MCF 10A (cell line): ENCODE results near the gene DNAJA2. TPM values are rescaled to one million over a fixed set of nuclear protein-coding genes. Genes with fewer than 3 reads are reported as not detected.
"Not testable (repeated sequence)": the region's sequence is repeated elsewhere in the genome, so short reads cannot be mapped to it uniquely, and the experiment has no call there.

Source experiments
- BruUV-seq: library from RNA; stranded (reverse); fragments of 400-500 nt; replicated peaks from 2 replicates; lab custom pipeline; 2021; lab: Mats Ljungman, UMichigan
- CTCF ChIA-PET: fragments of 300-600 bp; sonication (Branson Sonifier 250); formaldehyde crosslinking; extraction: SDS; loops from one replicate; lab custom pipeline; 2021; ENCODE audit warnings: antibody characterized with exemption, inconsistent platforms; lab: Yijun Ruan, JAX
- POLR2A ChIA-PET: fragments of 300-600, 350-650 bp; sonication (Branson Sonifier 250); formaldehyde crosslinking; extraction: SDS; loops from one replicate; lab custom pipeline; 2020; ENCODE audit warnings: antibody characterized with exemption, inconsistent platforms; lab: Yijun Ruan, JAX
- DNase-seq: peaks from one replicate; pipeline ENCODE4 v3.0.0-alpha.2; 2018; ENCODE audit not compliant: unreplicated experiment
- H3K27ac Mint-ChIP-seq: one replicate; pipeline ENCODE4 v1.8.0; 2022; ENCODE audit warnings: mild to moderate bottlenecking, low read depth, mixed read lengths; ENCODE audit not compliant: unreplicated experiment
- H3K27me3 Mint-ChIP-seq: one replicate; pipeline ENCODE4 v1.8.0; 2022; ENCODE audit warnings: mixed read lengths; ENCODE audit not compliant: insufficient read depth, unreplicated experiment
- H3K36me3 Mint-ChIP-seq: one replicate; pipeline ENCODE4 v1.8.0; 2022; ENCODE audit warnings: mild to moderate bottlenecking, moderate library complexity, mixed read lengths; ENCODE audit not compliant: insufficient read depth, unreplicated experiment
- H3K4me1 Mint-ChIP-seq: one replicate; pipeline ENCODE4 v1.8.0; 2022; ENCODE audit warnings: mixed read lengths; ENCODE audit not compliant: insufficient read depth, unreplicated experiment
- H3K4me3 Mint-ChIP-seq: one replicate; pipeline ENCODE4 v1.8.0; 2022; ENCODE audit warnings: mild to moderate bottlenecking, moderate library complexity, mixed read lengths; ENCODE audit not compliant: unreplicated experiment
- H3K9me3 Mint-ChIP-seq: one replicate; pipeline ENCODE4 v1.8.0; 2022; ENCODE audit warnings: mixed read lengths; ENCODE audit not compliant: unreplicated experiment
- intact Hi-C: fragments of 100-400 bp; cut with micrococcal nuclease; formaldehyde crosslinking; loops from 2 replicates; pipeline ENCODE4 v1.14.1; 2022
- total RNA-seq: library from RNA; stranded (reverse); gene quantifications from 2 replicates; pipeline ENCODE4 v1.2.3, GENCODE V29; 2022
- TF ChIP-seq, protein P1 (sequence below): fragments of 200-600 bp; IDR thresholded peaks from one replicate; pipeline ENCODE4 v1.8.0; 2022; ENCODE audit warnings: antibody characterized with exemption, mild to moderate bottlenecking; ENCODE audit not compliant: unreplicated experiment

Gene DNAJA2
- total RNA-seq, 1 experiment from 2014 or later = 64.8 TPM

DNA sequence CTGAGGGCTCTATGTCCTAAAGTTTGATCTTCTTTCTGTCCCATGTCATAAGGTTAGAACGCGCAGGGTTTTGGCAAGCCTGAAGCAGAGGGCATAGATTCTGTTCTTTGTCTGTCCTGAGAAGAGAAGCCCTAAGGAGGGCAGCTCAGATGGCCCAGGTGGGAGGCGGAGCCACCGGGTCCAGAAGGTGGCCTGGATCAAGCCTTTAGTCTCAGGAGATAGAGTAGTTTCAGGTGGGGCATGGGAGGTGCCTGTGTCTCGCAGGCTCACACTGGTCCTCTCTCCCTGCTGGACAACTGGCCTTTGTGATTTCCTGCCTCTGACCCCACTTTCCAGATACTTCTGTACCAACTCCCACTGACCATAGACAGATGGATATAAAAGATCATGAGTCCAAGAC is 44.2 kb upstream of the DNAJA2 start:
- Mint-ChIP-seq H3K4me3 (no peak overlapping the region), H3K36me3 (no peaks in the 10 kb centered on the region), H3K9me3 (no peaks in the 10 kb centered on the region), H3K4me1 (no peaks in the 10 kb centered on the region), H3K27ac (no peak overlapping the region), H3K27me3 (no peaks in the 10 kb centered on the region)
- ChIA-PET POLR2A (no interaction called here), CTCF (interaction anchor here (0.5 to 0.8 kb wide), 2 partner anchors 69 to 1610 kb away, joined by 3 to 5 read pairs; no protein-coding TSS in a partner anchor)
- BruUV-seq = no TSS peak
- TF ChIP-seq, protein P1, sequence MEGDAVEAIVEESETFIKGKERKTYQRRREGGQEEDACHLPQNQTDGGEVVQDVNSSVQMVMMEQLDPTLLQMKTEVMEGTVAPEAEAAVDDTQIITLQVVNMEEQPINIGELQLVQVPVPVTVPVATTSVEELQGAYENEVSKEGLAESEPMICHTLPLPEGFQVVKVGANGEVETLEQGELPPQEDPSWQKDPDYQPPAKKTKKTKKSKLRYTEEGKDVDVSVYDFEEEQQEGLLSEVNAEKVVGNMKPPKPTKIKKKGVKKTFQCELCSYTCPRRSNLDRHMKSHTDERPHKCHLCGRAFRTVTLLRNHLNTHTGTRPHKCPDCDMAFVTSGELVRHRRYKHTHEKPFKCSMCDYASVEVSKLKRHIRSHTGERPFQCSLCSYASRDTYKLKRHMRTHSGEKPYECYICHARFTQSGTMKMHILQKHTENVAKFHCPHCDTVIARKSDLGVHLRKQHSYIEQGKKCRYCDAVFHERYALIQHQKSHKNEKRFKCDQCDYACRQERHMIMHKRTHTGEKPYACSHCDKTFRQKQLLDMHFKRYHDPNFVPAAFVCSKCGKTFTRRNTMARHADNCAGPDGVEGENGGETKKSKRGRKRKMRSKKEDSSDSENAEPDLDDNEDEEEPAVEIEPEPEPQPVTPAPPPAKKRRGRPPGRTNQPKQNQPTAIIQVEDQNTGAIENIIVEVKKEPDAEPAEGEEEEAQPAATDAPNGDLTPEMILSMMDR = no peak
- intact Hi-C loops = loop anchor here (1.0 to 5.0 kb wide), 3 partner anchors 45 to 165 kb away; partner anchors contain the start of gene DNAJA2
- no peak for DNase-seq

DNA sequence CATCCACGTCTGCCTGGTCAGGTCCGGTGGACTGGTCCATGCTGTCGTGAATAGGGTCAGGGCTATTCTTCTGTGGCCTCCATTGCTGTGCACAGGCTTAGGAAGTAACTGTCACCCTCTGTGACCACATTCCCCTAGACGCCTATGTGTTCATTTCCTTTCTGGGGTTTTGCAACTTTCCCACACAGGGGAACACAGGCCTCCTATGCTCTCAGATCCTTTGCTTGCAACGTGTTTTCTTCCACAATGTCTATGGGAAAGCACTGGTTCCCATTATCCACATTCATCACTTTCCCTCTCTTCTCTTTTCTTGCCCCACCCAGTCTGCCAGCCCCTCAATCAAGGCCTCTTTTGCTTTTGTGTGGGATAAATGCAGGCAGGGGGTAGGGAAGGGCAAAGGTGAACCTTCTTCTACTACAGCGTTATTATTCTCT is 43.2 kb upstream of the DNAJA2 start:
- H3K4me1 Mint-ChIP-seq = no peaks in the 10 kb centered on the region
- H3K27me3 Mint-ChIP-seq = no peaks in the 10 kb centered on the region
- H3K36me3 Mint-ChIP-seq = no peaks in the 10 kb centered on the region
- ChIA-PET CTCF (interaction anchor here (0.8 kb wide), 1 partner anchor 68 kb away, joined by 5 read pairs; no protein-coding TSS in a partner anchor), POLR2A (no interaction called here)
- H3K4me3 Mint-ChIP-seq = no peak overlapping the region
- TF ChIP-seq, protein P1 = no peak
- intact Hi-C loops = loop anchor here (5.0 kb wide), 1 partner anchor 164 kb away; no protein-coding TSS in a partner anchor
- DNase-seq = no peak
- H3K9me3 Mint-ChIP-seq = no peaks in the 10 kb centered on the region
- no peak overlapping the region for H3K27ac Mint-ChIP-seq
- BruUV-seq = no TSS peak

DNA sequence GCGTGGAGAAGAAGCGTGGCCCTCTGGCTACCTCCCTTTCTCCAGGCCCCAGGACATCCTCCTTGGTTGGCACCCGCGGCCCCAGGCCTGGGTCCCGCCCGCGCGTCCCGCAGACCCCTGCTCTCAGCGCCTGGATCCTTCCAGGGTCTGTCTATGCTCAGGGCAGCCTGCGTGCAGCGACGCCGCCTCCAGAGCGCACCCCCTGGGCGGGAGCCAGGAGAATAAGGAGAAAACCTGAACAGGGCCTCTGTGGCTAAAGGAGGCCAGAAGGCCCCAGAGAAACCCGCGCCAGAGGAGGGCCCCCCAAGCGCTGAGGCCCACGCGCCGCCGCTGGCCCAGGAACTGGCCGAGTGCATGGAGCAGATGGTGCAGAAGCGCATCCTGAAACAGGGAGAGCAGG is 40.4 kb upstream of the DNAJA2 start:
- TF ChIP-seq, protein P1 = no peak
- no peaks in the 10 kb centered on the region for H3K36me3 Mint-ChIP-seq
- CTCF ChIA-PET = no interaction called here
- no peaks in the 10 kb centered on the region for H3K27me3 Mint-ChIP-seq
- no peaks in the 10 kb centered on the region for H3K9me3 Mint-ChIP-seq
- POLR2A ChIA-PET = no interaction called here
- H3K4me3 Mint-ChIP-seq = no peak overlapping the region
- no peaks in the 10 kb centered on the region for H3K4me1 Mint-ChIP-seq
- BruUV-seq = no TSS peak
- H3K27ac Mint-ChIP-seq = no peak overlapping the region
- intact Hi-C loops = no loop called here
- DNase-seq = no peak

DNA sequence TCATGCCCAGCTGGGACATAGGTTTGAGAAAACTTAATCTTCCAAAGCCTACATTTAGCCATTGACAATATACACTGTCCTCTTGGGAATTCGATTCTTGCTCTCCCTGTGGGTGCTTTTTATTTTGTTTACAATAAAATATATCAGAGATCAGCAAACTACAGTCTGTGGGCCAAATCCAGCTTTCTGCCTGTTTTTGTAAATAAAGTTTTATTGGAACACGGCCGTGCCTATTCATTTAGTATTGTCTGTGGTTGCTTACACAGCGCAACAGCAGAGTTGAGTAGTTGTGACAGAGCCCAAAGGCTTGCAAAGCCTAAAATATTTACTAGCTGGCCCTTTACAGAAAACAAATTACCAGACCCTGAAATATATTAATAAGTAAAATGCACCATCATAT is 39.7 kb upstream of the DNAJA2 start:
- no peaks in the 10 kb centered on the region for H3K9me3 Mint-ChIP-seq
- intact Hi-C loops = no loop called here
- TF ChIP-seq, protein P1 = no peak

DNA sequence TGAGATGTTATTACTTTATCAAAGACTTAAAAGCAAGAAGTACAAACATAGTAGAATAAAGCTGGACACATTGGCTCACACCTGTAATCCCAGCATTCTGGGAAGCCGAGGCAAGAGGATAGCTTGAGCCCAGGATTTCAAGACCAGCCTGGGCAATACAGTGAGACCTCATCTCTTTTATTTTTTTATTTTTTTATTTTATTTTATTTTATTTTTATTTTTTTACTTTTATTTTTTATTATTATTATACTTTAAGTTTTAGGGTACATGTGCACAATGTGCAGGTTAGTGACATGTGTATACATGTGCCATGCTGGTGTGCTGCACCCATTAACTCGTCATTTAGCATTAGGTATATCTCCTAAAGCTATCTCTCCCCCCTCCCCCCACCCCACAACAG is 37.3 kb upstream of the DNAJA2 start:
- H3K27me3 Mint-ChIP-seq, H3K27ac Mint-ChIP-seq, BruUV-seq, H3K9me3 Mint-ChIP-seq, H3K36me3 Mint-ChIP-seq, H3K4me3 Mint-ChIP-seq, POLR2A ChIA-PET, H3K4me1 Mint-ChIP-seq, intact Hi-C loops, DNase-seq: not testable (repeated sequence)
- CTCF ChIA-PET = interaction anchor here (0.7 to 0.9 kb wide), 2 partner anchors 27 to 39 kb away, joined by 3 read pairs; no protein-coding TSS in a partner anchor

More for the DNA sequence above, 39.7 kb upstream of the DNAJA2 start:
- no peak for DNase-seq
- Mint-ChIP-seq H3K27me3 (no peaks in the 10 kb centered on the region), H3K36me3 (no peaks in the 10 kb centered on the region), H3K27ac (no peak overlapping the region), H3K4me1 (no peaks in the 10 kb centered on the region), H3K4me3 (no peak overlapping the region)
- CTCF ChIA-PET = no interaction called here
- POLR2A ChIA-PET = no interaction called here
- no TSS peak for BruUV-seq
